HG03196 (cell line): ENCODE measurements around the gene TMEM132D.

Source experiments
- ATAC-seq: cut with Tn5 transposase; IDR thresholded peaks from one replicate; pipeline ENCODE4 v1.9.1; 2021; ENCODE audit not compliant: unreplicated experiment

TMEM132D gene

DNA sequence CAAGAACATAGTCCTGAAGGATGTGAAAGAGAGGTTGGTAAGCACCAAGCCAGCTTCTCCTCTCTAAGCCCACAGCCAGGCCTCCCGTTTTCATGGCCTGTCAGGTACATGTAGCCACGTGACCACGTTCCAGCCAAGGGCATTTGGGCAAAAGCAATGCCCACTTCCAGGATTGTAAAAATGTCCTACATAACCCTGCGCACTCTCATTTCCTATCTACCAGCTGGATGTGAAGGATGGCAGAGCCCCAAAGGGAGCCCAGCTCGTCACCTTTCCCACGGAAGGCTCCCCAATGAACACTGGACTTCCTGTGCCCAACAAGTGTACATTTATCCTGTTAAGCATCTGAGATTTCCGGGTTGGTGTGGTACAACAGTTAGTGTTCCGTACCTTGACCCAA, 231.7 kb downstream of the TMEM132D start:
- ATAC-seq = no peak

DNA sequence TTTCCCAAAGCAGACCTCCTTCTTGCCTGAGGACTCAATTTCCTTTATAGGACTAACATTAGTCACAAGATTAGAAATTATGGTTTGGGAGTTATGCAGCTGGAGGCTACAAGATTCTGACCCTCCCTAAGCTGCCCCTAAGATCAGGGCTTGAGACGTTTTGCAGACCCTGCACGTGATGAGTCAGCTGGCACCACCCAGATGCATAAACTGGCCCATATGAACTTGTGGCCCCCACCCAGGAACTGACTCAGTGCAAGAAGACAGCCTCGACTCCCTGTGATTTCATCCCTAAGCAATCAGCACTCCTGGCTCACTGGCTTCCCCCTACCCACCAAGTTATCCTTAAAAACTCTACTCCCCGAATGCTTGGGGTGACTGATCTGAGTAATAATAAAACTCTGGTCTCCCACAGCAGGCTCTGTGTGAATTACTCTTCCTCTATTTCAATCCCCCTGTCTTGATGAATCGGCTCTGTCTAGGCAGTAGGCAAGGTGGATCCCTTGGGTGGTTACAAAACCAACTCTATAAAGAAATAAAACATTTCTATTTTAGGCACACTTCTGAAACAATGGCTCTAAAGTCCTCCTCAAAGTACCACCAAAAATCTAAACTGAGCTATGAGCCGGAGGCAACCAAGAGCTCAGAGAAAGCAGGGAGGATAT, 233.4 kb downstream of the TMEM132D start:
- no peak for ATAC-seq

DNA sequence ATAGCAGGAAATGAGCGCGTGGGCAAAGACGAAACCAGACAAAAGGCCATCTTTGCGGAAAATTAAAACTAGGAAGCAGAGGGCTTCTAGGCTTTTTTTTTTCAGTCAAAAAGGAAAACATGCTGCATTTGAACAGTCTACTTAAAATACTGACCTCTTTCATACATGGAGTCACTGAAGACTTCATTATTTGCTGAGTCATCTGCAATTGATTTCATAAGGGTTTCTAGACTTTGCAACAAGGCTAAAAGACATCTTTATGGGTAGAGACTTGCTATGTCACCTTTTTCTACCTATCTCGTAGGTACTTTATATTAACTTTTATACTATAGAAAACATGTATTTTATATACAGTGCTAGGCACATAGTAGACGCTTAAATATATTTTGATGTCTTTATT, 238.4 kb downstream of the TMEM132D start:
- ATAC-seq = no peak

DNA sequence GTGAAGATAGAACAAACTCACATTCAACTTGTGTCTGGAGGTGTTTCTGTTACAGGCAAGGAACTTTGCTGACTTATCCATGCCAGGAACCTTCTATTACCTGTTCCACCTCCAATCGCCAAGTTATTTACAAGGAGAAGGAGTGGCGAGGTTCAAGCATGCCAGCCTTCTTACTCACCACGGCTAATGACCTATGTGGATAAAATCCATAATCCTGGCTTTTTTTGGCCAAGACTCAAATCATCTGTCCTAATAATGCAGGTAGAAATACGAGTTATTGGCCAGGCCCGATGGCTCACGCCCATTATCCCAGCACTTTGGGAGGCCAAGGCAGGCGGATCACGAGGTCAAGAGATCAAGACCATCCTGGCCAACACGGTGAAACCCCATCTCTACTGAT, 241.6 kb downstream of the TMEM132D start:
- ATAC-seq = no peak

DNA sequence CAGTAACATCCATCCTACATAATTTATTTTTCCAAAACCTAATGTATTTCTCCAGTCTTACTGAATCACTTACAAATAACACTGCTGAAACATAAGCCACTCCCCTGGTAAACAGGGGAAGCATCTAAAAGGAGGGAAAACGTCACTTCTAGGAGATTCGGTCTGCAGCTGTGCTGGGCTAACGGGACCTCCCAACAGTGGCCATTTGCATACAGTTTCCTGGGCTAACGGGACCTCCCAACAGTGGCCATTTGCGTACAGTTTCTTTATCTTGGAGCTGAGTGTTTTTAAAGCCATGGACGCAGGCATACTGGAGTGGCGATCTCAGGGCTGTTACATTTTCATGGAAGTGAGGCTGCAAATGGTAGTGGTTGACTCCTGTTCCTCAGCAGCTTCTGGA, 242.9 kb downstream of the TMEM132D start:
- no peak for ATAC-seq

DNA sequence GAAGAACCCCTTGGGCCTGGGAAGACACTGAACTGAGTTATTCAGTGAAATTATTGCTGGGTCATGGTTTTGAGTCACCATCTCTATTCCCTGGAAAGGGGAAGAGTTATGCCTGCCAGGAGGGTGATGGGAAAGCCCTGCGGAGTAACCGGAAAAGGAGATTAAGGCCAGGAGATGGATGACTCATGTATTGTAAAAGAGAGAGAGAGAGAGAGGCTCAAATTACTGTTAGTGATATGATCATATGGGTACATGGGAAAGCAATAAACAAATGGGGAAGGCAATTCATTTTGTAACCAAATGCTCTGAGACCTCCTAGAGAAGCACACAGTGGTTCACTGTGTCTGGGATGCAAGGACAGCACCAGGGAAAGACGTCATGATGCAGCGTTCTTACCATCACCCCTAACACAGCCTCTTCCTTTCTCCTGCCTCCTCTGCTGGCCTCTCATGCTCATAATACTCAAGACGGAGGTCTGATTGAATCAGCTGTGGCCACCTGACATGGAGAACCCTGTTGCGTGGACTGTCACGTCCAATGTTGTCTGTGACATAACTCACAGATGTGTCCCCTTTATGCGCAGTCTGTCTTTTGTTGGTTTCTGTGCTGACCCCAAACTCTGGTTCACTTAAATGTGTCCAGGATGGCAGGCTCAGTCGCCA, 243.7 kb downstream of the TMEM132D start:
- no peak for ATAC-seq

DNA sequence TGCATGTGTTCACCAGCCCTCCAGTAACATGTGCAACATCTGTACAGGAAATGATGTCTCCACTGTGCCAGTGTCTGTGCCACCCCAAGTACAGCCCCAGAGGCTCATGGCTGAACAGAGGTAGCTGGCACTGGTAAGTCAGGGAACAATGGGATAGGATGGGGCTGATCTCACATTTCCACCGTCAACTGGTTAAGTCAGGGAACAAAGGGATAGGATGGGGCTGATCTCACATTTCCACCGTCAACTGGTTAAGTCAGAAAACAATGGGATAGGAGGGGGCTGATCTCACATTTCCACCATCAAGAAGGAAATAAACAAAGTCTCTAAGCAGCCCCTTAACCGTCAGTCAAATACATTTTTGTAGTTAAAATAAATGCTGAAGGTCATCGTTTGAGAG, 246.6 kb downstream of the TMEM132D start:
- no peak for ATAC-seq

DNA sequence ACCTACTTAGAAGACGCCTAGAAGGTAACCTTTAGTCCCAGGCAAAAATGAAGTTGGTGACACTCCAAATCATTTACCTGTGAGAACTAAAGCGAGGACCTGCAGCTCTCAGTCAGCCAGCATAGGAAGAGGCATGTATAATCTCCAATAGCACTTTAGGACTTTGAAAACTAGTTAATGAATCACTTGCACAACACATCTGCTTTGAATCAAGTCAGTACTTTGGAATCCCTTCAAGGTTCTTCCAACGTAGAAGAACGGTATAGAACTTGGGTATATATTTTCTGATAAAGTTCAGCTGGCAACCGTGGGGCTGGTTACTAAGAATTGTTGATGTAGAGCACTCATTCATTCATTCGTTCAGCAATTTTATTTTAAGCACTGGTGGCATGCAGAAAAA, 251.9 kb downstream of the TMEM132D start:
- ATAC-seq = no peak

DNA sequence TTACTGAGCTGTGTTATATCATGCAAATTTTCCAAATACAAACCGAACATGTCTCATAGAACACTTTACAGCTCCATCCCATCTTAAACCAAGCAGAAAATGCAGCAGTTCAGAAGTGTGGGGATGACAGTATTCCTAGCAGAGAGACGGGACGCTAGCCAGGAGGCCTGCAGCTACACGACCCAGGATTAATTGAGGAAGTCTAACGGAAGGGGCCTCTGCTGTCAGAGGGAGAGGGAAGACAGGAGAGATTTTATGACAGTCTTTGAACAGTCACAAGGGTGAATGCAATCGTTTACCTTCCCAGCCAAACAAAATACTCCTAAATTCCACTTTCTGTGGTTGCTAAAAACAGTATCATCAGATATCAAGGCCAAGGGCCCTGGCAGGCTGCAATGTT, 261.9 kb downstream of the TMEM132D start:
- ATAC-seq = no peak

DNA sequence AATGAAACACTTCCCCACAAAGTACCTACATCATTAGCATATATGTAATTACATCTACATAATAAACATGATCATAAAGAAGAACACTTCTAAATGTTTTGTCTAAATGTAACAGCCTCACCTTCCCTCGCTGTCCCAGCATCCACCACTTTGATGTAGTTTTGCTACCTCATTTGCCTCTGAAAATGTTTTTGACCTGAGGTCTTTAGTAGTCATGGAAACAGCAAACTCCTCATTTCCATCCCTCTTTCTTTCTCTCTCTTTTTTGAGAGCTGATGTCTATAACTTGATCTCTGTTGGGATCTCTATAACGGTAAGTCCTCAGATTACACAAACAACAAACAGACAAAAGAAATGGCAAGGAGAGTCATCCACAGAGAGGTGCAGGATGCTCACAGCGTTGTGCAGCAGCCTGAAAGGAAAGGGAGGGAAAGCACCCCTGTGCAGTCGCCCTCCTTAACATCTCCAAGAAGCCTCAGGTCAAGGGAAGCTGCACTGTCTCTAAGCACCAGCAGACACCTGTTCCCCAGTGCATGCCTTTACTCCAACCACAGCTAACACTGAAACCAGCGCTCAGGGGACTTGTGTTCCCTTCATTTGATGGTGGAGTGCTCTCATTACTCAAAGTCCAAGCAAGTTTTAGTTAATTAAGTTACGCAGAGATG, 268.7 kb downstream of the TMEM132D start:
- ATAC-seq = no peak

DNA sequence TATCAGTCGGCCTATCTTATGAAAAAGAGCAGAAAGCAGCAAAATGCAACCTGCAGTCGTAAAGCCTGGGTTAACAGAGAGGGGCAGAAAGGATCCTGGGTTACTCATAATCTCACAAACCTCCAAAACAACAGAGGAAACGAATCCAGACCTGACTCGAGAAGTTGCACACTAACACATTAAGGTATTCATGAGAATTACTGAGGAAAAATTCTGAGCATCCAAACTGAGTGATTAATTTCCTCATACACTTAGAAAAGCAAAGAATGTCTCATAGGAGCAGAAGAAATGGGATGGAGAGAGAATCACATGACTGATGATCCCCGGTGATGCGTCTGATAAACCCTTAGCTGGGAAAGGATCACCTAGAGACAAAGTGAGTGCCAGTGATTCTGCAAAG, 272.5 kb downstream of the TMEM132D start:
- no peak for ATAC-seq

DNA sequence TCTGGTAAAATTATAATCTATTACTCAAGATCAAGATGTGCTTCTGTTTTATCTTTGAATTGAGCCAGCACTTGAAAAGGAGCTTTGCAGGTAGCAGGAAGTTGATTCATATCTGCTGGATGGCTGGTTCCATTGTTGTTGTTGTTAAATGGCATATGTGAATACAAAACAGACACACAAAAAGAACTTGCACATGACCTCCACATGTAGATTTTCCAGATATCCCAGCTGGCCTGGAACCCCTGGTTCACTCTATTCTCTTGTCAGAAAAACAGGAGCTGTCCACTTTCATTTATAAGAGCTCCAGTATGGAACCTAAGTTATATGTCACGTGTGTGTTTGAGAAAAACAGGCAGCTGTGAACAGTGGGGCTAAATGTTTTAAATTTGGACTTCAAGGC, 273.9 kb downstream of the TMEM132D start:
- no peak for ATAC-seq

DNA sequence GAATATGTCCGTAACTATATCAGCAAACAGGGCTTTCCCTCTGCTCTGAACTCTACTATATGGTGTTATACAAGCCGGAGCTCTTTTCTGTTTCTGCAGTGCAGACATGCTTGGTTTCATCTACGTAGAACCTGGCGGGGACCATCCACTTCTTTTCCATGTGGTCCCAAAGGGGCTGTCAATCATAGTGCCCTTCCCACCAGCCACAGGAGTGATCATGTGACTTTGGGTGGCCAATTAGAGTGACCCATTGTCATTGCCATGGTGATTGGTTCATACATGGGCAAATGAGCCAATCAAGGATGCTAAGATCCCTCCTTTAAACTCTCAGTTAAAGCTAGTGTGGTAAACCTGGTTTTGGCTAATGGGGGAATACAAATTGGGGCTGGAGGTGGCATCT, 281.3 kb downstream of the TMEM132D start:
- no peak for ATAC-seq

DNA sequence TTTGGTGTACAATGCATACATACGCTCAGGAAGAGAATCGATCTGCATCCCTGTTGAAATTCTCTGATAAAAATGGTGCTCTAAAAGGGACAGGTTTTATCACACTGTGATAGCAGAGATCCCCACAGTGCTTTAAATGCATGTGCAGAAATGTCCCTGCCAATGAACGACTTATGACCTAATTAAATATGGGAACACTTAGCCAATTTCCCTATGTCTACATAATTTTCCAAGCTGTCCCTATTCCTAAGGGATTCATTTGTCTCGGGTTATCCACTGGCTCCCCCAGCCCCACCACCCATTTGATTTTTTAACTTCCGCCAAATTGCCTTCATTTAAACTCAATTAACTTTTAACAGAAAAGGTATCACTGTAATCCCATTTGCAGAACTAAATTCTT, 284.6 kb downstream of the TMEM132D start:
- no peak for ATAC-seq

DNA sequence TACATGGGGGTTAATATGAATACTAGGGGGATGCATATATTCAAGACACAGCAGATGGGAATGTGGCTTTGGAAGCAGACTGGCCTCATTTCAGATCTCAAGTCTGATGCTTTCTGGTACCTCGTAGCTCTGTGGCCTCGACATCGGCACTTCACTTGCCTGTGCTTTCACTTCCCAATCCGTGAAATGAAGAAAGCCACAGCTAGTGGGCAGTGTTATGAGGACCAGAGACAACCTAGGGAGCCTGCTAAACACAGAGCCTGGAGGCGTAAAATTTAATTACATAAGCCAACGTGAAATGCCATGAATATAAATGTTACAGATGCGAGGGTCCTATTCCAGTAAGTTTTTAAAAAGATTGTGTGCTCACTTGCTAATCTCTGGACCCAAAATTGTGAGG, 286.0 kb downstream of the TMEM132D start:
- ATAC-seq = no peak

DNA sequence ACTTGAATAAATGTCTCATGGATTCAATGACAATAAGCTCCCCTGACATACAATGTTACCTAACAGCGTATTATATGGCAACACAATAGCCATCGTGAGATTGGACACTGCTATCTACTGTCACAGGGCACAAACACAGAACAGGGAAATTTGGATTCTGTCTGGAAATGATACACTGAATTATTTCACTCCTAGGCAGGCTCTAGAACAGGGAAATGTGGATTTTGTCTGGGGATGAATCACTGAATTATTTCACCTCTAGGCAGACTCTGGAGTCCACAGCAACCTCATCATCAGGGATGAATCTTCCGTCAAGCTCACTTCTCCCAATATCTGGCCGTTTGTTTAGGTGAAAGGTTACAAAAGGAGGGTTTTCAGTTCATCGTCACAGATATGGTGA, 288.8 kb downstream of the TMEM132D start:
- ATAC-seq = no peak

DNA sequence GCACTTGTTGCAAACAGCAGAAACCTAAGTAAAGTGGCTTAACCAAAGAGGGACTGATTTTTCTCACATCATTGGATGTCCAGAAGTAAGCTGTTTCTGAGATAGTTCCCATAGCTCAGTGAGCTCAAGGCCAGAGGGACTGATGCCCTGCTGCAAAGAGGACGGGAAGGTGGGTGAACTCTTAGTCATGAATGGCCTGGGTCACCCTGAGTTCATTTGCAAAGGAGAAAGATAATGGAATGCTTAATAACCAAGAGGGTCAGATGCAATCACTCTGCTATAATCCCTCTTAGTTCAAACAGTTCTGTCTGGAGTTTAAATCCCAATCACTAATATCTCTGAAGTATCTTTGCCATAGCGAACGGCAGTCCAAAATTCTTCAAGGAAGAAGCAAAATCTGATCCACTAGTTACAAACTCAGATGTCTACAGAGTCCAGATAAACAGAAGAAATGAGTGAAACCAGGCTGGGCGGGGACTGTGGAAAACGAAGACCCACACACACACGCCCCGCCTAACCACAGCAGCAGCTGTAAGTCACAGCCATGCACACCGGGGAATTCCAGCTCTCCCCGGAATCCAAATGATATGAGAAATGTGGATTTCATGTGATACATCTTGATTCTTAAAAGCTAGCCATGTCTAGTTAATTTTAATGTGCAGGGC, 289.5 kb downstream of the TMEM132D start:
- no peak for ATAC-seq

DNA sequence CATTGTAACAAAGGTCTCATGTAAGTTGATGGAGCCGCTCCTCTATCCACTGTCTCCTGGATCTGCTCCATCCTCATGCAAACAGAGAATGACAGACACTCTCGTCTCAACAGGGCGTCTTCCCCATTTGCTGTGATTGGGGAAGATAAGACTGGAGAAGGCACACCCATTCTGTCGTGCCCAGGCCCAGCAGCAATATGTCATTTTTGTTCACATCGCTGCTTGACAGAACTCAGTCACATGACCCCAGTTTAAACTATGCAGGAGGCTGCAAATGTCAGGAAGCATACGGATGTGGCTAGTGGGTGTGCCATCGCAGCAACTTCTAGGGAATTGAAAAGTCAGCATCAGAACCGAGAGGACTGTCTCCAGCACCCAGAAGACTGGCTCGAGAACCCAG, 290.5 kb downstream of the TMEM132D start:
- no peak for ATAC-seq

DNA sequence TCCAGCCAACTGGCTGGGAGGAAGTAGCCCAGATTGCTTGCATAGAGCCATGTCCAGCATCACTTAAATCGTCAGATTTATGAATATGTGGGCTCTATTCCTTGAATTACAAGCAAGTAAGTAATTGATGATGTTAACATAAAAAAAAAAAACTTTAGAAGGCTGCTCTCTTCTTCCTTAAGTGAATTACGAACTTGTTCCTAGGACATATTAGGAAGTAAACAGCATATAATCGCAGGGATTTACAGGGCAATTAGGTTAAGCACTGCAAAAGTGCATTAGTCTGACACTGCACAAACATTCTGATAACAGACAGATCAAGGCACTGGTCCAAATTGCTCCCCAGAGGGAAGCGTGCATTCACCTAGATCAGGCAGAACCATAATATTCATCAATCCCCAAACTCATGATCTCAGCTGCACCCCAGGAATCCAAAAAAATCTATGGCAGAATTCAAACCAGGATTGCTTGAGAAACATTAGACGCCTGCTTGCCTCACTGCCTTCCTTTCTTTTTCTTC, 293.2 kb downstream of the TMEM132D start:
- ATAC-seq = no peak

DNA sequence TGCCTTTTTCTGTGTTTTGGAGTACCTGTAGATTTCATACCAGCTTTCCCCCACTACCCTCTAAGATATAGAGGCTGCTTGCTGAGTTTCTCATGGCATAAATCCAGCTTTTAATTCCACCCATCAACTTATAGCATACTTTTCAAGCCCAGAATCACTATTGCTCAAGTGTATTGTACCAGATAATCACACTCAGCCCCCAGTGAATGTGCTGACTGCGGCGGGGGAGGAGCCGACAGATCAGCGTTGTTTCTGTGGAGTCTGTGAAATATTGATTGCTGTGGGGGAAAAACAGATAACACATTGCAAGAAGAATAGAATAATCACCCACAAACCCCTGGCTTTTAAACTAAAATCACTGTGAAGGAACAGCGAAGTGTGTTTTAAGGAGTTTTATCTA, 296.1 kb downstream of the TMEM132D start:
- ATAC-seq = no peak

DNA sequence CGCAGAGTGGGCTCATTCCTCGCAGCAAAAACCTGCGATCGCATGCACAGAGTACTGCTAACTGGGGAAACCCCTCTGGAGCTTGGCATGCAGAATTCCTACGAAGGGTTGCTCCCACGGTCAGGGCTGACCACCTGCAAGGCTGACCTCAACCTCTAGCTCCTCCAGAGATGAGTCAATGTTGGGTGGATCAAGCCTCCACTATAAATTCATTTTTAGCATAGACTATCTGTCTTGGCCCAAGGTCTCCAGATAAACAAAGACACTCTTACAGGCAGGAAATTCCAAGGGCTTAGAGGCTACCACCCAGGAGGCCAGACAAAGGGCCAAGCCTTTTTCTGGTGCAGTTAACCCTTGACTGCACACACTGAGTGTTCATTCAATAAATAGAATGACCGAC, 296.5 kb downstream of the TMEM132D start:
- ATAC-seq = no peak

DNA sequence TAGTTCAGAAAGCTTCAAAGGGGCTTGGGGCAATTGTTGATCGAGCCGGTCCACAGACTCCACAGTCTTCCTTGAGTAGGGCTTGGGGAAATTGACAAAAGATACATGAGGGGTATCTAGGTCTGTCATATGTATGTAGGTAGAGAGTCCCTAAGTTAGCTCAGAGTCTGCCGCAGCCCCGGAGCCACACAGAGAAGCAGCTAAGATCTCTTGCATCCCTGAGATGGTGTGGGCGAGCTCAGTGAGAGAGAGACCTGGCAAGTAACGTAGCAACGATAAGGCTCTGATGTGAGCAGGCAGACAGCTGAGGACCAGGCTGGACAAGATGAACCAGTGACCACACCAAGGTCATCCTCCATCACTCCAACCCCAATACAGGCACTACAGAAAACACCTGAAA, 297.6 kb downstream of the TMEM132D start:
- no peak for ATAC-seq
